KMS-11 (cell line): ENCODE data around the gene GJC1.

Source experiments
- H2AFZ ChIP-seq: fragments of 200-600 bp; sonication (generic); 2 replicates; pipeline ENCODE4 v1.6.1; 2016; ENCODE audit warnings: antibody characterized with exemption, mixed run types, low read depth
- H3K27ac ChIP-seq: fragments of 200-600 bp; sonication (generic); 2 replicates; pipeline ENCODE4 v1.6.1; 2016; ENCODE audit warnings: mild to moderate bottlenecking, mixed run types
- H3K27me3 ChIP-seq: fragments of 200-600 bp; sonication (generic); 2 replicates; pipeline ENCODE4 v1.6.1; 2017; ENCODE audit warnings: mild to moderate bottlenecking, low read depth, mixed run types, moderate library complexity; ENCODE audit not compliant: insufficient read depth
- H3K36me3 ChIP-seq: fragments of 200-600 bp; sonication (generic); 2 replicates; pipeline ENCODE4 v1.6.1; 2017; ENCODE audit warnings: mild to moderate bottlenecking, mixed run types; ENCODE audit not compliant: insufficient read depth
- H3K4me1 ChIP-seq: fragments of 200-600 bp; sonication (generic); 2 replicates; pipeline ENCODE4 v1.6.1; 2016; ENCODE audit warnings: mild to moderate bottlenecking, low read depth, mixed run types; ENCODE audit not compliant: poor library complexity, severe bottlenecking
- H3K4me2 ChIP-seq: fragments of 200-600 bp; sonication (generic); 2 replicates; pipeline ENCODE4 v1.7.0; 2016; ENCODE audit warnings: mild to moderate bottlenecking, mixed run types
- H3K4me3 ChIP-seq: fragments of 200-600 bp; sonication (generic); IDR thresholded peaks from 2 replicates; pipeline ENCODE4 v1.6.1; 2017; ENCODE audit warnings: low read depth, low read length, mixed read lengths; ENCODE audit not compliant: insufficient read depth
- H3K79me2 ChIP-seq: fragments of 200-600 bp; sonication (generic); 2 replicates; pipeline ENCODE4 v1.6.1; 2016; ENCODE audit warnings: low read depth, mixed run types; ENCODE audit not compliant: insufficient read depth
- H3K9ac ChIP-seq: fragments of 200-600 bp; sonication (generic); 2 replicates; pipeline ENCODE4 v1.6.1; 2016; ENCODE audit warnings: mild to moderate bottlenecking, mixed run types
- H4K20me1 ChIP-seq: fragments of 200-600 bp; sonication (generic); 2 replicates; pipeline ENCODE4 v1.6.1; 2016; ENCODE audit warnings: mild to moderate bottlenecking, mixed run types; ENCODE audit not compliant: insufficient read depth
- CTCF ChIP-seq: fragments of 200-600 bp; sonication (generic); conservative IDR thresholded peaks from 2 replicates; pipeline ENCODE4 v1.6.1; 2017; ENCODE audit warnings: low read depth, mild to moderate bottlenecking, antibody characterized with exemption, low read length, moderate library complexity, mixed read lengths

The GJC1 gene

DNA sequence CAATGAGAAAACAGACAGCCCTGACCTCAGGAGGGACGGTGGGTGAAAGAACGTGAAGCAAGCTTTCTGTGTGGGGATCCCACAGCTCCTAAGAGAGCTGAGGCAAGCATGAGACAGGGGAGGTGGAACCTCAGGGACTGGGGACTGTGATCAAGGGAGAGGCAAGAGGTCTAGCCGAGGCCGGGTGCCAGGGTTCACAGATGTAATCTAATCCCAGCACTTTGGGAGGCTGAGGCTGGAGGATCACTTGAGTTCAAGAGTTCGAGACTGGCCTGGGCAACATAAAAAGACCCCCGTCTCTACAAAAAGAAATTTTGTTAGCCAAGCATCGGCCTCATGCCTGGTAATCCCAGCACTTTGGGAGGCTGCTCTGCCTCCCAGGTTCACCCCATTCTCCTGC lies 75.8 kb downstream of the GJC1 start:
- H4K20me1 ChIP-seq: no peaks in the 10 kb centered on the region
- TF ChIP-seq CTCF: no peak
- no peaks in the 10 kb centered on the region for H3K36me3 ChIP-seq
- no peak overlapping the region for H3K4me2 ChIP-seq
- no peaks in the 10 kb centered on the region for H3K79me2 ChIP-seq
- H3K27ac ChIP-seq: no peak overlapping the region
- peaks cover 14% of the 10 kb centered on the region; the same call in 1 of the 2 replicates for H3K27me3 ChIP-seq
- no peak overlapping the region for H2AFZ ChIP-seq
- H3K4me3 ChIP-seq: no peak overlapping the region
- H3K4me1 ChIP-seq: no peaks in the 10 kb centered on the region
- no peak overlapping the region for H3K9ac ChIP-seq

GRCh38 chr17:44752953-44753861 lies 76.9 kb downstream of the GJC1 start:
- Histone ChIP-seq H3K4me1 (peaks cover 7% of the 10 kb centered on the region), H4K20me1 (no peaks in the 10 kb centered on the region), H2AFZ (no peak overlapping the region), H3K36me3 (no peaks in the 10 kb centered on the region), H3K4me2 (no peak overlapping the region), H3K27me3 (peaks cover 9% of the 10 kb centered on the region; the same call in 1 of the 2 replicates), H3K79me2 (no peaks in the 10 kb centered on the region), H3K27ac (no peak overlapping the region), H3K9ac (no peak overlapping the region), H3K4me3 (no peak overlapping the region)
- no peak for TF ChIP-seq CTCF

DNA sequence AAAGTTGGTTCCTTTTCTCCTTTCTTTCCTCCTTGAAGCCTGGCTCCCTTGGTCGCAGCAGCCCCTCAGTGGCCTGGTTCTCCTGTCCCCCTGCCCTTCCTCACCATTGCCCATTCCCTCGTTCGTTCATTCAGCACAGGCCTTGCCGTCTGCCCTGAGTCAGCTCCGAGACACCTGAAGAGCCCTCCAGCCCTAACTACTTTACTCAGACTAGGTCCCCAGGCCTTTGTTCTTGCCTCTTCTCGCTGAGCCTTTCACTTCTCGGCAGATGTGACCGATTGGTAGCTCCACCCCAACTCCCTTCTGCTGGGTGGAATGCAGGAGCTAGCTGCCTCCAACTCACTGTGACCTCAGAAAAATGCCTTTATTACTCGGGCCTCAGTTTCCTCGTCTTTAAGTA lies 78.3 kb downstream of the GJC1 start:
- Histone ChIP-seq H3K4me2 (no peak overlapping the region), H2AFZ (no peak overlapping the region), H3K4me3 (no peak overlapping the region), H3K27me3 (no peaks in the 10 kb centered on the region), H3K79me2 (no peaks in the 10 kb centered on the region), H3K9ac (no peak overlapping the region), H3K36me3 (no peaks in the 10 kb centered on the region), H3K27ac (no peak overlapping the region), H3K4me1 (peaks cover 21% of the 10 kb centered on the region), H4K20me1 (no peaks in the 10 kb centered on the region)
- no peak for TF ChIP-seq CTCF

DNA sequence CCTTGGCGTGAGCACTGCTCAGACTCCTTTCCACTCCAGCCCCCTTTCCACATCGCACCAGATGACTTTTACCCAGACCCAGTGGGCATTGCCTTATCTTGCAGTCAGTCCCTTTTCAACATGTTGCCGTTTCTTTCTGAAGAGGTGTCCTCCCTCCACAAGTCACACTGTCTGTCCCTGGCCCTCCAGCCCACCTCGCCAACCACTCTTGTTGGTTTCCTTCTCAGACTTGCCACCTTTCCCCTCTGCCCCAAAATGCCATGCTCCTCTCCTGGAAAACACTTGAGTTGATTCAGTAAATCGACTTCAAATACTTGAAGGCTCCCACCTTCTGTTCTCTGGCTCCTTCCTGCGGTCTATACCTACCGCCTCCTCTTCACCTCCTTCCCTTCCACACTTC lies 78.8 kb downstream of the GJC1 start:
- Histone ChIP-seq H3K36me3 (no peaks in the 10 kb centered on the region), H4K20me1 (no peaks in the 10 kb centered on the region), H3K4me1 (peaks cover 26% of the 10 kb centered on the region), H3K9ac (no peak overlapping the region), H3K27me3 (no peaks in the 10 kb centered on the region), H3K4me3 (no peak overlapping the region), H3K79me2 (no peaks in the 10 kb centered on the region), H3K27ac (no peak overlapping the region), H2AFZ (no peak overlapping the region), H3K4me2 (no peak overlapping the region)
- no peak for TF ChIP-seq CTCF
